Stimulated activated CD4-positive, alpha-beta T cell treated with anti-CD3 and anti-CD28 coated beads, Interleukin-1b, Interleukin-23, amount 100 ng/mL, for 48 hours (primary cell): ENCODE data around the gene NR2F6.

Experiments used
- DNase-seq: peaks from one replicate; pipeline ENCODE4 v3.0.0-alpha.2; 2020

Gene NR2F6

GRCh38 chr19:17263712-17264640 lies 18.3 kb upstream of the NR2F6 start:
- DNase-seq, result no peak

DNA sequence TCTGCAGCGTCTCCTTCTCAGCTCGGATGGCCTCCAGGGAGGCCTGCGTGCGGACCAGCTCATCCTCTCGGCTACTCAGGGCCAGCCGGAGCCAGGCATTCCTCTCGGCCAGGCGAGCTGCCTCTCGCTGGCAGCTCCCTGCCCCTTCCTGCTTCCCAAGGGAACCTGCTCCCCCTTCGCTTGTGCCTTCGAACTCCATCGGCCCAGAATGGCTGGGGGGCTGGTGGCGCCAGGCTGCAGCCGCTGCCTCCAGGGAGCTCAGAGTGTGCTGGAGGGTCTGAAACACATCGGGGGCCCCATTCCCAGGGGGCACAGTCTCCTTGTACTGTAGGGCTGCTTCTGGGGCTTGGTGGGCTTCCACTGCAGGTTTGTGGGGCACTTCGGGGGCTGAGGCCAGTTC lies 16.8 kb upstream of the NR2F6 start:
- DNase-seq, result no peak

GRCh38 chr19:17260842-17261325 lies 15.2 kb upstream of the NR2F6 start:
- peak; percentile 92 for DNase-seq

DNA sequence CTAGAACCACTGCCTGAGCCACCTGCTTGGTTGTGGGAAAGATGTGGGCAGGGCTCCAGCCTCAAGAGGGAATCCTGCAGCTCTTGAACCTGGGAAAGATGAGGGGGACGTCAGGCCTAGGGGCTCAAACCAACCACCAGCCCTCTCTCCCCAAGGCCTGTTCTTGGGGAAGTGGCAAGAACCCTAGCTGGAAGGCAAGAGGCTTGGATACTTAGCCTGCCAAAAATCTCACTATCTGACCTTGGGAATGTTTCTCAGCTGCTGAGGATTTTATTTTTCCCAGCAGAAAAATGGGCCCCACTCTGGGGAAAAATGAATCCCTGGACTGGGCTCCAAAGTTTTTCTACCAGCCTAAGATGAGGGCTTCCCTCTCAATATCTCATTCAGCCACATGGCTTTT lies 14.2 kb upstream of the NR2F6 start:
- DNase-seq, result no peak

DNA sequence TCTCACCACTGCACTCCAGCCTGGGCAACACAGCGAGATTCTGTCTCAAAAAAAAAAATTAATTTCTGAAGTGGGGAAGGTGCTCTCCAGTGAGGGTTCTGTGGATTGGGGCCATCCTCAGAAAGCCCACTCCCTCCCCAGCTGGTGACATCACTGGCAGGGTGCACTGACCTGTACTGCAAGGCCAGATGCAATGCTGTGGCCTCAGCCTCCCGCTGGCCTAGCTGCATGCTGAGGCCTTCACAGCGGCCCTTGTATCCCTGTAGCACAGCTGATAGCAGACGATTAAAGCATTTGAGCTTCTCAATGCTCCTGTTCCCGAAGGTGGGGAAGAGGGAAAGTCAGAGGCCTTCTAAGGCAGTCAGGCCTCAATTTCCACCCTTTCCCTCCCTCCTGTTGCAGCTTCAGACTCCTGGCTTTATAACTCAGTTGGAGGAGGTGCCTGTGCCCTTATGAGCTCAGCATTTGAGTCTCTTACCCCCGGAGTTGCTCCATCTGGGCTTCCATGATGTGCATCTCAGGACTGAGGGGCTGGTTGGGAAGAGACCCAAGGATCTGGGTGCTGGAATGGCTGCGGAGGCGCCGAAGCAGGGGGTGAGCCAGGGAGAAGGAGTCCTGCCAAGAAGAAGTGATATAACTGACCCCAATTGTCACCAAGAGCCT lies 13.5 kb upstream of the NR2F6 start:
- DNase-seq, result no peak

DNA sequence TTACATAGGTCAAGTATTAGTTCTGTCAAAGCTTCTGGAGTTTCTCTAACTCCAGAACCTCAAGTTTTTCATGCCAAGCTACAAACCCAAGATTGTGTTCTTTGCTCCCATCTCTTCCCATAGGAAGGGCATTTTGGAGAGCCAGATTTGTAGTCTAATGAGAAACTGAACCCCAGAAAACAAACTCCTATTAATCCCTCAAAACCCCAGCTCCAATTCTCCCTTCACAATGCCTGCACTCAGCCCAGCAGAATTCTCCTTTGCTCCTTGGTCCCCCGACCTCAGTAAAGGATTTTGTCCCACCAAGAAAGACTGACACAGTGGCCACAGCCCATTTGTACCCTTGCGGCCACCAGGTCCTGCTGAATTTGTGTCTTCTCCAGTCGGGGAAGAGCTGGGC lies 10.4 kb upstream of the NR2F6 start:
- DNase-seq, result no peak

GRCh38 chr19:17255150-17255621 lies 9.5 kb upstream of the NR2F6 start:
- no peak for DNase-seq

DNA sequence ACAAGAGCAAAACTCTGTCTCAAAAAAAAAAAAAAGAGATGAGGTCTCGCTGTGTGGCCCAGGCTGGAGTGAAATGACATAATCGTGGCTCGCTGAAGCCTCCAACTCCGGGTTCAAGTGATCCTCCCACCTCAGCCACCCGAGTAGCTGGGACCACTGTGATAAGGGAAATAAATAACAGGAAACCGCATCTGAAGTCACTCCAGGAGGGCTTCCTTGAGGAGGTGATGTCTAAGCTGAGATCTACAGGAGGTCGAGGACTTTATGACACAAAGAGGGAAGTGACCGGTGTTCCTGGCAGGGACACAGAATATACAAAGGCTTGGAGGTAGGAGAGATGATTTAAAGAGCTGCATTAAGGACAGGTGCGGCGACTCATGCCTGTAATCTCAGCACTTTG lies 8.9 kb upstream of the NR2F6 start:
- DNase-seq, result no peak

GRCh38 chr19:17249887-17250548 lies 4.3 kb upstream of the NR2F6 start:
- no peak for DNase-seq

- no peak for DNase-seq
Measured at GRCh38 chr19:17248011-17248776, 2.5 kb upstream of the NR2F6 start.

GRCh38 chr19:17246681-17247425 lies 1.1 kb upstream of the NR2F6 start:
- DNase-seq, result no peak

- no peak for DNase-seq
Measured at GRCh38 chr19:17244618-17245534, 843 bp downstream of the NR2F6 start.

- DNase-seq, result no peak
Measured at GRCh38 chr19:17243830-17244617, 1.7 kb downstream of the NR2F6 start.

GRCh38 chr19:17243211-17243829 lies 2.4 kb downstream of the NR2F6 start:
- no peak for DNase-seq

GRCh38 chr19:17242431-17243208 lies 3.1 kb downstream of the NR2F6 start:
- no peak for DNase-seq

GRCh38 chr19:17240826-17241399 lies 4.8 kb downstream of the NR2F6 start:
- no peak for DNase-seq

GRCh38 chr19:17240062-17240752 lies 5.5 kb downstream of the NR2F6 start:
- DNase-seq, result no peak
